SU-DHL-6 (cell line): ENCODE data around the gene RMI1.

ENCODE experiments used
- EZH2phosphoT487 ChIP-seq: fragments of 200-600 bp; sonication (generic), shearing (Covaris generic); conservative IDR thresholded peaks from 2 replicates; pipeline ENCODE4 v1.6.1; 2018; ENCODE audit warnings: mild to moderate bottlenecking, antibody characterized with exemption, low read length, moderate library complexity, mixed read lengths
- TF ChIP-seq, protein P1 (sequence below): fragments of 200-600 bp; sonication (generic); IDR thresholded peaks from one replicate; pipeline ENCODE4 v1.5.1; 2017; ENCODE audit warnings: antibody characterized with exemption, mild to moderate bottlenecking, low read length, moderate library complexity; ENCODE audit not compliant: insufficient read depth, poor library complexity, severe bottlenecking

DNA sequence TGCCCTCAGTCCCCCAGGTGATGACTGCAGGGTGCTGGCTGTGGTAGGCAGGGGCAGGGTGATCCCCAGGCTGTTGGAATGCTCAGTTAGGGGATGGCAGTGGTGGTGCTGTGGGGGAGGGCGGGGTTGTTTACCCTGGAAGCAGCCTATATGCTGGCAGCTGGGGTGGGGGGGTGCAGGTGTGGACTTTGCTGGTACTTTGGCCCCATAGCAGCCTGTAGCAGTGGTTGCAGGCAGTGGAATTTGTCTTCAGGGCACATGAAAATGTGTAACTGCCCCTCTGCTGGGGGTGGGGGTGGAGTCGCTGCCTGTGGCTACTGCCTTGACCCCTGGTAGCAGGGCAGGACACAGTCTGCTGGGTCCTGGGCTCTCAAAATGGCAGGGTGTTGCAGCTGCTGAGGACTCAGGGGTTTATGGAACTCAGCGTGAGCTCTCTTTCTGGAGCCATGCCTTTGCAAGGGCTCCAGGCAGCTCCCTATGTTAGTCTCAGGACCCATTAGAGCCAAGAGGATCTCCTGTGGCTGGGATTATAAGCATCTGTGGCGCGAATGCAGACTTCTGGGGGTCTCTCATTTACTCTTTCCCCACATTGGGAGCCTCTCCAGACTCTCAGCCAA is 65.0 kb downstream of the RMI1 start:
- TF ChIP-seq, protein P1, sequence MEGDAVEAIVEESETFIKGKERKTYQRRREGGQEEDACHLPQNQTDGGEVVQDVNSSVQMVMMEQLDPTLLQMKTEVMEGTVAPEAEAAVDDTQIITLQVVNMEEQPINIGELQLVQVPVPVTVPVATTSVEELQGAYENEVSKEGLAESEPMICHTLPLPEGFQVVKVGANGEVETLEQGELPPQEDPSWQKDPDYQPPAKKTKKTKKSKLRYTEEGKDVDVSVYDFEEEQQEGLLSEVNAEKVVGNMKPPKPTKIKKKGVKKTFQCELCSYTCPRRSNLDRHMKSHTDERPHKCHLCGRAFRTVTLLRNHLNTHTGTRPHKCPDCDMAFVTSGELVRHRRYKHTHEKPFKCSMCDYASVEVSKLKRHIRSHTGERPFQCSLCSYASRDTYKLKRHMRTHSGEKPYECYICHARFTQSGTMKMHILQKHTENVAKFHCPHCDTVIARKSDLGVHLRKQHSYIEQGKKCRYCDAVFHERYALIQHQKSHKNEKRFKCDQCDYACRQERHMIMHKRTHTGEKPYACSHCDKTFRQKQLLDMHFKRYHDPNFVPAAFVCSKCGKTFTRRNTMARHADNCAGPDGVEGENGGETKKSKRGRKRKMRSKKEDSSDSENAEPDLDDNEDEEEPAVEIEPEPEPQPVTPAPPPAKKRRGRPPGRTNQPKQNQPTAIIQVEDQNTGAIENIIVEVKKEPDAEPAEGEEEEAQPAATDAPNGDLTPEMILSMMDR, result no peak
- no peak for TF ChIP-seq EZH2phosphoT487
